ENCODE data around the gene TTC13. TPM values are rescaled to one million over a fixed set of nuclear protein-coding genes. Genes with fewer than 3 reads are reported as not detected.
"Not testable (repeated sequence)": the region's sequence is repeated elsewhere in the genome, so short reads cannot be mapped to it uniquely, and the experiment has no call there.

TTC13 gene
- total RNA-seq, 2 donors from 2014 or later: 12.1 to 12.2 TPM

DNA sequence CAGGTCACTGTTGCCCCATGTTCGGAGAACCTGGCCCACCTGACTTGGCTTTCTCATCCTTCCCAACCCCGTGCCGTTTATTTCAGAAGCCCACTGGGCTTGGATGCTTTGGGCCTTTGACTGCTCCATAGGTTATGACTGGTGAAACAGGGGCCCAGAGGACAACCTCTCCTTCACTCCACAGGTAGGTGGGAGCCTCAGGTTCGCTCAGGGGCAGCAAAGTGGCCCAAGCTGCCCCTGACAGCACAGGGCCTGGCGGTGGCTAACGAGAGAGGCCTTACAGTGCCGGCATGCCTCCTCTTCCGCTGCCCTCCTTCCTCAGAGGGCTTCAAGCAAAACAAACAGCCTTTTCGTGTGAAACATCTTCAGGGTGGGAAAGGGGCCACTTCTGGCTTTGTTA, 44.5 kb upstream of the TTC13 start:
- TF ChIP-seq, protein P1, sequence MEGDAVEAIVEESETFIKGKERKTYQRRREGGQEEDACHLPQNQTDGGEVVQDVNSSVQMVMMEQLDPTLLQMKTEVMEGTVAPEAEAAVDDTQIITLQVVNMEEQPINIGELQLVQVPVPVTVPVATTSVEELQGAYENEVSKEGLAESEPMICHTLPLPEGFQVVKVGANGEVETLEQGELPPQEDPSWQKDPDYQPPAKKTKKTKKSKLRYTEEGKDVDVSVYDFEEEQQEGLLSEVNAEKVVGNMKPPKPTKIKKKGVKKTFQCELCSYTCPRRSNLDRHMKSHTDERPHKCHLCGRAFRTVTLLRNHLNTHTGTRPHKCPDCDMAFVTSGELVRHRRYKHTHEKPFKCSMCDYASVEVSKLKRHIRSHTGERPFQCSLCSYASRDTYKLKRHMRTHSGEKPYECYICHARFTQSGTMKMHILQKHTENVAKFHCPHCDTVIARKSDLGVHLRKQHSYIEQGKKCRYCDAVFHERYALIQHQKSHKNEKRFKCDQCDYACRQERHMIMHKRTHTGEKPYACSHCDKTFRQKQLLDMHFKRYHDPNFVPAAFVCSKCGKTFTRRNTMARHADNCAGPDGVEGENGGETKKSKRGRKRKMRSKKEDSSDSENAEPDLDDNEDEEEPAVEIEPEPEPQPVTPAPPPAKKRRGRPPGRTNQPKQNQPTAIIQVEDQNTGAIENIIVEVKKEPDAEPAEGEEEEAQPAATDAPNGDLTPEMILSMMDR (IDR thresholded peaks at IDR 0.05): no peak
- TF ChIP-seq POLR2A (IDR thresholded peaks at IDR 0.05) (no peak), POLR2AphosphoS5 (IDR thresholded peaks at IDR 0.05) (no peak)
- intact Hi-C loops (cut with DNase I): no loop called here

DNA sequence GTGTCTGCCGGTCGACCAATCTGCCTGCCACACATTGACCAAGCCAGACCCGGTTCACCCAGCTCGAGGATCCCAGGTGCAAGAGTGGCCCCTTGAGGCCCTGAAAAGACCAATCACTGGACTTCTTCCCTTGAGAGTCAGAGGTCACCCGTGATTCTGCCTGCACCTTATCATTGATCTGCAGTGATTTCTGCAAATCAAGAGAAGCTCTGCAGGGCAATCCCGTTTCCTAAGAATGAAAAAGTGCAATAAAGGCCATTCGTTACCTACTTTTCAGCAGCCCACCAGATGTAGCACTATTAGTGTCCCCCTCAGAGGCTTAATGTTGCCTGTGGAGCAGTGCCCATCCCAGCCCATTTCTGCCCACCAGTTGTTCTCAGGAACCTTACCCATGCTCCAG, 43.9 kb upstream of the TTC13 start:
- intact Hi-C loops (cut with DNase I); H3K27ac ChIP-seq; H3K4me1 ChIP-seq (replicated peaks); H3K27me3 ChIP-seq (replicated peaks; ENCODE audit: insufficient read depth); H3K36me3 ChIP-seq; H3K4me3 ChIP-seq; DNase-seq (ENCODE audit: low spot score); H3K9me3 ChIP-seq: not testable (repeated sequence)
- WGBS: 97% methylated on average over 7 of the region's 7 CpGs

More for the DNA sequence above, 44.5 kb upstream of the TTC13 start:
- Histone ChIP-seq H3K9me3 (no peaks in the 10 kb centered on the region), H3K4me3 (no peak overlapping the region), H3K27ac (no peak overlapping the region), H3K36me3 (no peaks in the 10 kb centered on the region), H3K4me1 (replicated peaks) (no peaks in the 10 kb centered on the region), H3K27me3 (replicated peaks; ENCODE audit: insufficient read depth) (no peaks in the 10 kb centered on the region)
- WGBS: 88% methylated on average over 9 of the region's 9 CpGs
- DNase-seq (ENCODE audit: low spot score): no peak

DNA sequence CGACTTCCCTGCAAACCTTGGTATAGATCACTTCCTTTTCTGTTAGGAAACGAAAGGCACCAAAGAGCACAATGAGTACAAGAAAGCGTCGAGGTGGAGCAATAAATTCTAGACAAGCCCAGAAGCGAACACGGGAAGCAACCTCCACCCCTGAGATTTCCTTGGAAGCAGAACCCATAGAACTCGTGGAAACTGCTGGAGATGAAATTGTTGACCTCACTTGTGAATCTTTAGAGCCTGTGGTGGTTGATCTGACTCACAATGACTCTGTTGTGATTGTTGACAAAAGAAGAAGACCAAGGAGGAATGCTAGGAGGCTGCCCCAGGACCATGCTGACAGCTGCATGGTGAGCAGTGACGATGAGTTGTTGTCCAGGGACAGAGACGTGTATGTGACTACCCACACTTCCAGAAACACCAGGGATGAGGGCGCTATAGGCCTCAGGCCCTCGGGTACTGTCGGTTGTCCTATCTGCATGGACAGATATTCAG, 42.9 kb upstream of the TTC13 start:
- no peaks in the 10 kb centered on the region for H3K9me3 ChIP-seq
- no peaks in the 10 kb centered on the region for H3K27me3 ChIP-seq (replicated peaks; ENCODE audit: insufficient read depth)
- H3K4me1 ChIP-seq (replicated peaks): no peaks in the 10 kb centered on the region
- no peak overlapping the region for H3K27ac ChIP-seq
- 92% methylated on average over 12 of the region's 12 CpGs for WGBS
- no peaks in the 10 kb centered on the region for H3K36me3 ChIP-seq
- TF ChIP-seq POLR2A (IDR thresholded peaks at IDR 0.05): no peak
- no peak for TF ChIP-seq POLR2AphosphoS5 (IDR thresholded peaks at IDR 0.05)
- TF ChIP-seq, protein P1 (IDR thresholded peaks at IDR 0.05): no peak
- DNase-seq (ENCODE audit: low spot score): no peak
- intact Hi-C loops (cut with DNase I): no loop called here
- no peak overlapping the region for H3K4me3 ChIP-seq

DNA sequence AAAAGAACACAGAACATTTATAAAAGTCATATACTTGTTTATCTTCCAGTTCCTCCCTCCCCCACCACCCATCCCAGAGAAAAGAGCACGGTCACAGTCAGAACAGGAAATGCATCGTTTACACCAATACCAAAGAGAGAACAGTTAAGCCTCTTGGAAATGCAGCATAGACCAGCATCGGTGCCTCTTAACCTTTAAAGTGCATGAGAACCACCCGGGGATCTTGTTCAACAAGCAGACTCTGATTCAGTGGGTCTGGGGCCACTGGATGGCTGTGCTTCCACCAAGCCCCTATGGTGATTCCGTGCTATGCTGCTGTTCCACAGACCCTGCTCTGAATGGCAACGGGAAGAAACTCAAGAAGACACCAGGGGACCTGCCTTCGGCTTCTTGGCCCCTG, 42.2 kb upstream of the TTC13 start:
- 59% methylated on average over 7 of the region's 7 CpGs for WGBS
- H3K27me3 ChIP-seq (replicated peaks; ENCODE audit: insufficient read depth): no peaks in the 10 kb centered on the region
- intact Hi-C loops (cut with DNase I): no loop called here
- H3K36me3 ChIP-seq: no peaks in the 10 kb centered on the region
- H3K27ac ChIP-seq: no peak overlapping the region
- no peaks in the 10 kb centered on the region for H3K4me1 ChIP-seq (replicated peaks)
- TF ChIP-seq, protein P1 (IDR thresholded peaks at IDR 0.05): no peak
- TF ChIP-seq POLR2A (IDR thresholded peaks at IDR 0.05): no peak
- TF ChIP-seq POLR2AphosphoS5 (IDR thresholded peaks at IDR 0.05): no peak
- H3K4me3 ChIP-seq: no peak overlapping the region
- DNase-seq (ENCODE audit: low spot score): no peak
- H3K9me3 ChIP-seq: no peaks in the 10 kb centered on the region

DNA sequence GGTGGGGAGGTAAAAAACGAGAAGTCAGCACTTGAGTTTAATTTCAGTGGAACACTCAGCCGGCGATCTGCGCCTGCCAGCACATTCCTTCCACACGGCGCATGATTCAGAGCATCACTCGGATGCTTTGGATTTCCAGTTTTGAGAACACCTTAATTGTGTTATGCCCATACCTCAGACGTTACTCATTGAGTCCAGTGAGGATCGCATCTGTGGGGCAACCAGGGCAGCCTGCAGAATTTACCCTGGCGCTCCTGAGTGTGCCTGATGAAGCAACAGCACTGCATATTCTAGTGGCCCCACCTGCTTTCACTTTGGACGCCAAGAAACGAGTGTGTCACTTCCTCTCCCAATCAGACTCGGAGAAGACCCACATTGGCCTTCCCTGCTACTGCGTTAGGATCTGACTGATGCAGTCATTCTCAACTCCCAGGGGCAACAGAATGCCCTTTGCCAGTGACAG, 41.5 kb upstream of the TTC13 start:
- H3K27ac ChIP-seq: no peak overlapping the region
- H3K9me3 ChIP-seq: no peaks in the 10 kb centered on the region
- H3K36me3 ChIP-seq: no peaks in the 10 kb centered on the region
- no peaks in the 10 kb centered on the region for H3K4me1 ChIP-seq (replicated peaks)
- WGBS: 83% methylated on average over 14 of the region's 14 CpGs
- no peaks in the 10 kb centered on the region for H3K27me3 ChIP-seq (replicated peaks; ENCODE audit: insufficient read depth)
- intact Hi-C loops (cut with DNase I): no loop called here
- TF ChIP-seq POLR2AphosphoS5 (IDR thresholded peaks at IDR 0.05) (no peak), POLR2A (IDR thresholded peaks at IDR 0.05) (no peak)
- TF ChIP-seq, protein P1 (IDR thresholded peaks at IDR 0.05): no peak
- DNase-seq (ENCODE audit: low spot score): no peak
- H3K4me3 ChIP-seq: no peak overlapping the region
